Right ventricle myocardium superior (tissue), 1 donor: ENCODE results near the gene ABCD2. TPM values are rescaled to one million over a fixed set of nuclear protein-coding genes. Genes with fewer than 3 reads are reported as not detected.
"Not testable (repeated sequence)": the region's sequence is repeated elsewhere in the genome, so short reads cannot be mapped to it uniquely, and the experiment has no call there.

Experiments
- ATAC-seq: fragments of 200-7000 bp; cut with Tn5 transposase; one replicate; pipeline ENCODE4 v1.9.1; 2020; ENCODE audit warnings: mild to moderate bottlenecking; ENCODE audit not compliant: poor library complexity
- DNase-seq: peaks from one replicate; pipeline ENCODE4 v3.0.0-alpha.2; 2020
- intact Hi-C: fragments of 100-400 bp; cut with DNase I; formaldehyde crosslinking; loops from one replicate; pipeline ENCODE4 v1.11.2; 2022
- total RNA-seq: library from RNA; stranded (reverse); fragmentation: NEBNext Ultra II Directional; extraction: Animal tissue kit (Norgen Biotek cat#: 25700); gene quantifications from one replicate; pipeline ENCODE4 v1.2.1, GENCODE V29; 2021
- donor health status: DM: no; HTN: yes; CAD: no; lungs with severe emphysema.

The ABCD2 gene
- total RNA-seq, 1 donor from 2014 or later = 9.2 TPM

DNA sequence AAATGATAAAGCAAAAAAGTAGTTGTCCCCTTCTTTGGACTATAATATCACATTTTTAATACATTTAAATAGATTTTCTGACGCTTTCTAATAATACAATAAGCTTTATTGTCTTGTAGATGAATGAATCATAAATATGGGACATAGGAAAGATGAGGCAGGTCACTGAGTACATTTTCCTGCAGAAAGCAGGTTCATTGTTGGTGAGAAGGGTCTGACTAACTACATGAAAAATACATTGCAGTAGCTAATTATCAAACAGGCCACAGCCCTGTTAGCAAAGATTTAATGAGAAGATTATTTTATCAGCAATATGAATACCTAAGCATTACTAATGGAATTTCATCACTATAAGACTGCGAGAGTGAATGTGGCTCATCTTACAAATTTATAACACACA lies 45.6 kb downstream of the ABCD2 start:
- DNase-seq = no peak
- ATAC-seq = no peak
- intact Hi-C loops = no loop called here

DNA sequence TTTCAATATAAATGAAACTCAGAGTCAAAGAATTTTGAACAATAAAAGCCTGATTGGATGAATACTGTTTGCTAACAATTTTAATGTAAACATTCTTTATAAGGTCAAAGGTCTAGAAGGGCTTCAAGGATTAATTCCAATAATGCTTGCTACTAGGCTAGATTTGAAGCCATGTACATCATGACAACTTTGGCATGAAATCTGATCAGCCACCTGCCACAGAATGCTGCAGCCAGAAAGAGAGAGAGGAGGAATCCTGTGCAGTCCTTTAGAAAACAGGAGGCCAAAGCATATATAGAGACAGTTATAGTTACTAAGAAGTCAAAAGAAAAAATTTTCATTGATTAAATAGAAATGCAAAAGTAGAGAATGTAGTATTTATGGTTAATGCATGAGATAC lies 47.1 kb downstream of the ABCD2 start:
- ATAC-seq = no peak
- intact Hi-C loops = no loop called here
- DNase-seq = no peak

DNA sequence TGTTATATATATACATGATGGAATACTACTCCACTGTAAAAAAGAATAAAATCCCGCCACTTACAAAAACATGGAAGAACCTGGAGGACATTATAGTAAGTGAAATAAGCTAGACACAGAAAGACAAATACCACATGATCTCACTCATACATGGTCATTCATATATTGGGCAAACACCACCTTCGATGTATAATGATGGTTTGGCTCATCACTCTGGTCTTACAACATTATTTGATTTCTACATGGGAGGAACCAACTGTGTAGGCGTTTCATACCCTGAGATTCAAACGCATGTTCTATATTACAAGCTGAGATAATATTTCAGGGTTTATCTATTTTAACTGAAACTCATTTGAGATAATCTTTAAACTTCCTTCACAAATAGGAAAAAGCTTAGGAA lies 48.3 kb downstream of the ABCD2 start:
- DNase-seq = no peak
- ATAC-seq = no peak

DNA sequence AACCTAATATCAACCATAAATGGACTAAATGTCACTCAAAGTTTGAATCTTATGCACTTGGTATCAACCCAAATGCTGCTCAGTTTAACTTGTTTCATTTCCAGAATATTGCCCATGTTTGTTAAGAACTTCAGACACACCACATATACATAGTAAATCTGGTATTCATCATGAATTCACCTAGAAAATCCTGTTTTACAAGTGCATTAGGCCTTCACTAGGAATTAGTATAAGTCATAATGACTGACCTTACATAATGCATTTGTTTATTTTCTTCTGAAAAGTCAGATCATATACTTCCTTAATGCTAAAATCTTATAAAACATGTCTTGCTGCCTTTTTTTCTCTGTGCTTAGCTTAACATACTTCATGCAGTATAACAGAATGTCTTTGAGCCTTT lies 66.1 kb downstream of the ABCD2 start:
- DNase-seq (no peak), ATAC-seq (no peak)
- intact Hi-C loops = no loop called here

More for the DNA sequence above, 48.3 kb downstream of the ABCD2 start:
- intact Hi-C loops = no loop called here

DNA sequence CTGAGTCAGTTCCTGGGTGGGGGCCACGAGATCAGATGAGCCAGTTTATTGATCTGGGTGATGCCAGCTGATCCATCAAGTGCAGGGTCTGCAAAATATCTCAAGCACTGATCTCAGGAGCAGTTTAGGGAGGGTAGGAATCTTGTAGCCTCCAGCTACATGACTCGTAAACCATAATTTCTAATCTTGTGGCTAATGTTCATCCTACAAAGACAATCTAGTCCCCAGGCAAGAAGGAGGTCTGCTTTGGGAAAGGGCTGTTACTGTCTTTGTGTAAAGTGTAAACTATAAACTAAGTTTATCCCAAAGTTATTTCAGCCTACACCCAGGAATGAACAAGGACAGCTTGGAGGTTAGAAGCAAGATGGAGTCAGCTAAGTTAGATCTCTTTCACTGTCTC lies 75.4 kb downstream of the ABCD2 start:
- intact Hi-C loops, ATAC-seq, DNase-seq: not testable (repeated sequence)

DNA sequence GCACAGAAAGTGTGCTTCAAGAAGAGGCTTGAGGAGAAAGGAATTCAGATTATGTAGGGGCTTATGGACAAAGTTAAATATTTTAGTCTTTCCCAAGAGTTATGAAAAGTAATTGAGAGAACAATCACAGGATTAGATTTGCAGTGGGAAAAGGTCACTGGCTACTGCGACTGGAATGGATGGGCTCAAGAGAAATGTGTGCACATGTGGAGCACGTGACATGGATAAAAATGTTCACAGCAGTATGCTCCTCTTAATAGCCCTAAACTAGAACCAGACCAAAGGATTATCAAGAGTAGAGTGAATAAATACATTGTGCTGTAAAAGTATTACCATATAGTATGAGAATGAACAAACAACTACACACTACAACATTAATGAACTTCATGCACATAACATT lies 78.1 kb downstream of the ABCD2 start:
- intact Hi-C loops = no loop called here
- DNase-seq (no peak), ATAC-seq (no peak)

DNA sequence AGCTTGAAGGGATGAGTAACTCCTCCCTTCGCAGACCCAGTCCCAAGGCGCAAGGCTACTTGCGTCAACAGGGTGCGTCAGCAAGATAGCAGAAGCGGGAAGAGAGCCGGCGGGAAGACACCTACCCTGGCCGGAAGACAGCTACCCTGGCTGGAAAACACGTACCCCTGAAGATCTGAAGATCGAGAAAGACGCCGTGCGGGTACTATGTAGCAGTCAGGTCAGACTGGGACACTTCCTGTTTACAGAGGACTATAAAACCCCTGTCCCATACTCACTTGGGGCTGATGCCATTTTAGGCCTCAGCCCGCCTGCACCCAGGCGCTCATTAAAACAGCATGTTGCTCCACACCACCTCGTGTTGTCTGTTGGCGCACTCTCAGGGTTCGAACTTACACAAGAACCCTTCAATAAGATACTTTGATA lies 80.9 kb downstream of the ABCD2 start:
- ATAC-seq (no peak), DNase-seq (no peak)
- intact Hi-C loops = no loop called here

DNA sequence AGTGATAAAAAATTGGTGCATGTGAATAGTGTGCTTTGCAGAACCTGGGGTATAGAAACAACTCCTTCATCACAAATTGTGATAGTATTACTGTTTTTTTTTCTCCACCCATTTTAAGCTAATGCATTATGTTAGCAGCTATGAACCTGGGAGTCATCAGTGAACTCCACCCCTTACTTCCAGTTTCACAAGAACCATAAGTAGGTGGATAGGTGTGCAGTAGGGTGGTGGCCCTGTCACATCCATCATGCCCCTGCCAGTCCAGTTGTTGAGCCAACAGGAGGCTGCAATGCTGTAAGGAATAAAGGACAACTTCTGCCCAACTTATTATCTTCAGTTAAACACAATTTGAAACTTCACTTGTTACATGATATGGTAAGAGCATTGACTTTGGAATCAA lies 85.7 kb downstream of the ABCD2 start:
- intact Hi-C loops = no loop called here
- no peak for DNase-seq
- no peak for ATAC-seq

DNA sequence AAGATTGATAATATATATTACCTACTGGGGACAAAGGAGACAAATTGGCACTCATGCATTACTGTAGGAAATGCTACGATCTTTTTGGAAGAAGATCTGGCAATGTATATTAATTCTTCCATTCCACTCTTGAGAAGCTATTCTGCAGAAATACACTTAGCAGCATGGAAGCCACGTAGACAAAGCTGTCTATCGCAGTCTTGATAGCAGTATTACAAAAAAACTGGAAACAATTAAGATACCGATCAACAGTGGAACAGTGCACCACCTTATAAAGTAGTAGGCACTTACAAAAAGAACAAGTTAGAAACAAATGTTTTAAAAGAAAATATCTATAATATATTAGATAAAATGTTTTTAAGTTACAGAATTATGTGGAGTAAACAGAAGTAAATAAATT lies 87.2 kb downstream of the ABCD2 start:
- DNase-seq = no peak
- intact Hi-C loops = no loop called here
- ATAC-seq = no peak

DNA sequence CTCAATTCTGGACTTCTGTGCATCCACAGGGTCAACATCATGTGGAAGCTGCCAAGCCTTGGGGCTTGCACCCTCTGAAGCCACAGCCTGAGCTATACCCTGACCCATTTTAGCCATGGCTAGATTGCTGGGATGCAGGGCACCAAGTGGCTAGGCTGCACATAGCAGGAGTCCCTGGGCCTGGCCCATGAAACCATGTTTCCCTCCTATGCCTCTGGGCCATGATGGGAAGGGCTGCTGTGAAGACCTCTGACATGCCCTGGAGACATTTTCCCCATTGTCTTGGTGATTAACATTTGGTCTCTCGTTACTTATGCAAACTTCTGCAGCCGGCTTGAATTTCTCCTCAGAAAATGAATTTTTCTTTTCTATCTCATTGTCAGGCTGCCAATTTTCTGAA lies 92.6 kb downstream of the ABCD2 start:
- no peak for ATAC-seq
- no peak for DNase-seq
- intact Hi-C loops = no loop called here

DNA sequence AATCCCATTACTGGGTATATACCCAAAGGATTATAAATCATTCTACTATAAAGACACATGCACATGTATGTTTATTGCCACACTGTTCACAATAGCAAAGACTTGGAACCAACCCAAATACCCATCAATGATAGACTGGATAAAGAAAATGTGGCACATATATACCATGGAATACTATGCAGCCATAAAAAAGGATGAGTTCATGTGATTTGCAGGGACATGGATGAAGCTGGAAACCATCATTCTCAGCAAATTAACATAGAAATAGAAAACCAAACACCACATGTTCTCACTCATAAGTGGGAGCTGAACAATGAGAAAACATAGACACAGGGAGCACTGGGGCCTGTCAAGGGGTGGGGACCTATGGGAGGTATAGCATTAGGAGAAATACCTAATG lies 97.4 kb downstream of the ABCD2 start:
- DNase-seq, ATAC-seq, intact Hi-C loops: not testable (repeated sequence)

DNA sequence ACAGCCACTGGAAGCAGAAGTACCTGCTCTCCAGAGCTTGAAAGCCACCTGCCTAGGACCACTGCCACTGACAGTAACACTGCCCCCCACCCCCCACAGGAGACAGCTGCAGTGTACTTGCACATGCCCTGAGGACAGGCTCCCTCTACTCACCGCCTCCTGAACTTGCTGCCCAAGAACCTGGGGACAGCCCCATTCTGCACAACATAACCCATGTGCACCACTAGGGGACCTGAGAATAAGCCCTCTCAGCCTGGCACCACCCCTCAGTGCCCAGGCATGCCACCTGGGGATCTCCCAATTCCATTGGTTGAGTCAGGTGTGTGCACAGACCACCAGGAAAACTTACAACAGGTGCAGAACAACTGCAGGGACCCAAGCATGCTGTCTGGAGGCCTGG lies 109.6 kb downstream of the ABCD2 start:
- intact Hi-C loops = no loop called here
- no peak for ATAC-seq
- DNase-seq = no peak

DNA sequence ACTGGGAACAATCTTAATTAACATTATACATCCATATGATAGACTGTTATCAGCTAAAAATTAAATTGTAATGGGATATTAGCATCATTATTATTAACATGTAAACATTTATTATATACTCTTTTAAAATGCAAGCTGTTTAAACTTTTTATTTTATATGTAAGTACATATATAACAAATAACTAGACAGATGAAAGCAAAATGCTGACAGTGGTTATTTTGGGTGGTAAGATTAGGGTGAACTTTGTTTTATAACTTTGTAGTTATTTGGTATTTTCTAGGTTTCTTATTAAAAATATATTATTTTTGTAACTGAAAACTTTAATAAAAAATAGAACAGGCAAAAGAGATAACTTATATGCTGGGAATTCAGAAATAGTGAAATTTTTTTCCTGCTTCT lies 114.0 kb downstream of the ABCD2 start:
- intact Hi-C loops = no loop called here
- ATAC-seq = no peak
- no peak for DNase-seq

DNA sequence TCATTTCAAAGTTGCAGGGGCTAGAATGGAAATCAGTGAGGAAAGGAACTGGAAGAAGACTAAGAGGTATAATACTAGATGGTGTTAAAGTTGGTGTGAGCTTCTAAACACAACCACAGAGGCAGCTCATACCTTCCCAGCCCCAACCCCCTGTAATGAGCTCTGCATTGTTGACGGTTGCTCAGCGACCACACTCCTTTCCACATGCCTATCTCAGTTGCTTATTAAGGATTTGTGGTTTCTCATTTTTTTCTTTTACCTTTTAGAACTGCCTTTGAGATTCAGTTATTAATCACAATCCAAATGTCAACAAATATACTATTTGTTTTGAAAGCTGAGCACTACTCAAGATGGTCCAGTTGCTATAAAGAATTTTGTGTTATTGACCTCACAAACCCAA lies 114.6 kb downstream of the ABCD2 start:
- DNase-seq (no peak), ATAC-seq (no peak)
- intact Hi-C loops = no loop called here

DNA sequence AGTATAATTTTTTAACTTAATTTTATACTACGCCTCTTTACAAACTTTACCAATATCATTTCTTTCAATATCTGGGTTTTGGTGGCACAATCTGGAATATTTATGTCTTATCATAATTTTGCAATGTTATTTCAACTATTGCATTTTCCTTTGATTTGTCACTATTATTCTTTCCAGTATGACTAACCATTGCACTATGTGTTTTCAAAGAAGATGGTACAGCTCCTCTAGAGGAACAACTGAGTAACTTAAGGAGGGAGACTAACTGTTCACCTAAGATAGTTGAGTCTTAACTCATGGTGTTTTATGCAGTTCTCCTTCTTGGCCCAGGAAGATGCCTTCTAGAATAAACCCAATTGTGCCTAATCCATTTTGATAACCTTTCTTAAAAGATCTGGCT lies 116.2 kb downstream of the ABCD2 start:
- intact Hi-C loops = no loop called here
- ATAC-seq = no peak

DNA sequence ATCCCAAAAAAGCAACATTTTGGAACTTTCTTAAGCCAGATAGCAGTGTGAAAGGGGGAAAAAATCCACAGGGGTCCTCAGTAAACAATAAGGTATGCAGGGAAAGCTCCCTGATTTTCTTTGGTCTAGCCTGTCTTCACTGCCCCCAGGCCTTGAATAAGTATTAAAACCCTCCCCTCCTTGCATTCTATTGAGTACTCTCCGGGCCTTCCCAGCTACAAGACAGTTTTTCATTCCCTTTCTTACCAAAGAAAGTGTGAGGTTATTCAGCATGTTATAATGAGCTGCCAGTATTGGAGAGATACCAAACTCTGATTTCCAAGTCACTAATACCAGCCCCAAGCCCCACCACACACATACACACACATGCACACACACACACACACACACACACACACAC lies 116.9 kb downstream of the ABCD2 start:
- intact Hi-C loops = no loop called here
- ATAC-seq (no peak), DNase-seq (no peak)

More for the DNA sequence above, 116.2 kb downstream of the ABCD2 start:
- DNase-seq = no peak

Other genes starting within 250 kb of the ABCD2 start
- 52.6 TPM for gene KIF21A, start 176.7 kb downstream of the ABCD2 start, total RNA-seq